ENCODE data around the gene MCAT. TPM values are rescaled to one million over a fixed set of nuclear protein-coding genes. Genes with fewer than 3 reads are reported as not detected.

The MCAT gene
- total and polyA plus RNA-seq, 2 of the 4 experiments (the other 2 are of a cell fraction), result 7.3 to 19.7 TPM

GRCh38 chr22:43092085-43092484 lies 51.1 kb downstream of the MCAT start:
- H3K9me1 ChIP-seq (ENCODE audit: insufficient read depth, low read length), result peaks cover 8% of the 10 kb centered on the region
- H3K4ac ChIP-seq (ENCODE audit: low read depth, low read length), result no peak overlapping the region
- WGBS, 2 experiments (ENCODE audit: extremely low coverage in 2 of 2, insufficient read length in 1 of 2), result 91% methylated on average over 7 of the region's 9 CpGs; no CpG with 5 or more reads in 1 of the 2 experiments
- intact Hi-C loops (cut with micrococcal nuclease), result no loop called here
- H2AK5ac ChIP-seq (ENCODE audit: low read depth, low read length), result no peak overlapping the region
- dilution Hi-C loops (cut with HindIII; ENCODE audit: low sequenced_read_pairs, unreplicated experiment), result no loop called here
- H2BK20ac ChIP-seq (ENCODE audit: low read depth, low read length), result no peak overlapping the region
- no peak overlapping the region for H3K56ac ChIP-seq (ENCODE audit: extremely low read depth, insufficient read depth, low read length)
- no peak overlapping the region for H3K9ac ChIP-seq (ENCODE audit: low read depth, low read length)
- H3K4me1 ChIP-seq (ENCODE audit: control insufficient read depth, insufficient read depth, low read length), result 0 out of 2 replicates have a peak, but pooled peaks cover 2% of the 10 kb centered on the region
- H2BK5ac ChIP-seq (ENCODE audit: low read depth, low read length, poor library complexity, severe bottlenecking), result no peak overlapping the region
- peaks cover 6% of the 10 kb centered on the region for H3K9me3 ChIP-seq (ENCODE audit: control insufficient read depth, insufficient read depth, low read length)
- H3K27ac ChIP-seq (ENCODE audit: insufficient read depth, low read length), result no peak overlapping the region
- no peak overlapping the region for H2BK15ac ChIP-seq (ENCODE audit: low read depth, low read length)
- no peak overlapping the region for H4K91ac ChIP-seq (ENCODE audit: insufficient read depth, low read depth, low read length)
- H3K36me3 ChIP-seq (ENCODE audit: control insufficient read depth, insufficient read depth, low read length), result no peaks in the 10 kb centered on the region
- no peak overlapping the region for H3K4me3 ChIP-seq (ENCODE audit: insufficient read depth, low read depth, low read length)
- CTCF ChIA-PET, result no interaction called here
- no peaks in the 10 kb centered on the region for H4K20me1 ChIP-seq (ENCODE audit: insufficient read depth, low read length)
- peaks cover 0 to 15% of the 10 kb centered on the region in 2 experiments; a peak in 2 of 4 replicates for H3K79me1 ChIP-seq (ENCODE audit: low read depth in 1 of 2, low read length in 2 of 2)
- no peaks in the 10 kb centered on the region for H3K27me3 ChIP-seq (ENCODE audit: control insufficient read depth, insufficient read depth, low read length)
- no peak overlapping the region for H3K18ac ChIP-seq (ENCODE audit: low read depth, low read length)
- H2AFZ ChIP-seq (replicated peaks; ENCODE audit: low read length, poor library complexity), result no peak overlapping the region
- POLR2A ChIA-PET (ENCODE audit: unreplicated experiment), result no interaction called here
- in situ Hi-C loops (cut with MboI; ENCODE audit: low sequenced_read_pairs), result no loop called here
- DNase-seq (peak; percentile 8), ATAC-seq (ENCODE audit: low read depth) (no peak)
- no peak overlapping the region for H4K8ac ChIP-seq (ENCODE audit: low read depth in 2 of 2, low read length in 2 of 2)
- H3K4me2 ChIP-seq (ENCODE audit: low read depth, low read length), result no peak overlapping the region
- no peak overlapping the region for H2BK120ac ChIP-seq (ENCODE audit: low read depth, low read length)
- H4K5ac ChIP-seq (ENCODE audit: low read depth, low read length), result no peak overlapping the region
- TF ChIP-seq CTCF (conservative IDR thresholded peaks at IDR 0.05; ENCODE audit: low read depth, low read length) (no peak), CEBPB (IDR thresholded peaks at IDR 0.05; ENCODE audit: low read depth, low read length) (no peak), SMC3 (IDR thresholded peaks at IDR 0.05; ENCODE audit: low read depth, low read length) (no peak), FOS (IDR thresholded peaks at IDR 0.05; ENCODE audit: low read depth, low read length) (no peak), CHD1 (IDR thresholded peaks at IDR 0.05; ENCODE audit: low read depth, low read length) (no peak), POLR2A (IDR thresholded peaks at IDR 0.05; ENCODE audit: low read depth, low read length) (no peak)
- no peak overlapping the region for H3K23ac ChIP-seq (ENCODE audit: low read depth, low read length)
- no peak overlapping the region for H3K14ac ChIP-seq (replicated peaks; ENCODE audit: low read depth, low read length)
- BruUV-seq (replicated peaks), result no TSS peak
- no peak overlapping the region for H2AK9ac ChIP-seq (replicated peaks; ENCODE audit: low read depth, low read length, poor library complexity)

All from IMR-90 (cell line).